Neuron (in vitro differentiated cells): Measurements from ENCODE around the gene RPL35.

Source experiments
- H2AFZ ChIP-seq: one replicate; pipeline ENCODE4 v1.6.1; 2013; ENCODE audit warnings: low read depth, mild to moderate bottlenecking, inconsistent platforms, low read length, moderate library complexity
- H3K27me3 ChIP-seq: one replicate; pipeline ENCODE4 v1.6.1; 2013; ENCODE audit warnings: low read length; ENCODE audit not compliant: insufficient read depth
- H3K36me3 ChIP-seq: one replicate; pipeline ENCODE4 v1.6.1; 2013; ENCODE audit warnings: low read length; ENCODE audit not compliant: insufficient read depth
- H3K4me1 ChIP-seq: one replicate; pipeline ENCODE4 v1.6.1; 2013; ENCODE audit warnings: low read length; ENCODE audit not compliant: insufficient read depth
- H3K4me3 ChIP-seq: 2 replicates; pipeline ENCODE4 v1.5.1; 2013; ENCODE audit warnings: mild to moderate bottlenecking, low read length, moderate library complexity
- H3K9me3 ChIP-seq: one replicate; pipeline ENCODE4 v1.6.1; 2013; ENCODE audit warnings: low read length

RPL35 gene

DNA sequence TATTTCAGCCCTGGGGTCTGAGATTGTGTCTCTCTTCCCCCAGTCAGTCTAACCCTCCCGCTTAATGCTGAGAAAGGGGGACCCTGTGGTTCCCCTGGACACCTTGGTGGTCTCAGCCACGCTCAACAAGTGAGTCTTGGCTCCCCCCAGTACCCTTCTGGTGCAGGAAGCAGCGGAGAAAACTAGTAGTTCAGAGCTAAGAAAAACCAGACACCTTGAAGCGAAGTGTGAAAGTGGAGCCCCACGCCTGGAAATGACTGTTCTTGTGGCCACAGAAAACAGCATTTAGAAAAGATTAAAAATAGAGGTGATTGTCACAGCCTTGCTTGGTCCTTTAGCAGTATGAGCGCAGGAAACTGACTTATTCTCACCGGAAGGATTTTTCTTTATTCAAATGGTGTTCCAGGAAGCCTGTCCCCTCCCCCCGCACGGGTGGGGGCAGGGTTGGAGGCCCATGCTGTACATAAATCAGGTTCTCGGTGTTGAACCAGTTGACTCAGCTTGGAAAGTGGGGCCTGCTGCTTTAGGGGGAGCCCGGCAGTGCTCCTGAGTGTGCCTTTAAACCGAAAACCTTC lies 8.3 kb upstream of the RPL35 start:
- peak overlapping the region; percentile 90 for H3K4me3 ChIP-seq
- H3K4me1 ChIP-seq: peaks cover 24% of the 10 kb centered on the region
- peak overlapping the region; percentile 84 for H2AFZ ChIP-seq
- no peaks in the 10 kb centered on the region for H3K27me3 ChIP-seq
- H3K9me3 ChIP-seq: no peaks in the 10 kb centered on the region
- peaks cover 19% of the 10 kb centered on the region for H3K36me3 ChIP-seq

DNA sequence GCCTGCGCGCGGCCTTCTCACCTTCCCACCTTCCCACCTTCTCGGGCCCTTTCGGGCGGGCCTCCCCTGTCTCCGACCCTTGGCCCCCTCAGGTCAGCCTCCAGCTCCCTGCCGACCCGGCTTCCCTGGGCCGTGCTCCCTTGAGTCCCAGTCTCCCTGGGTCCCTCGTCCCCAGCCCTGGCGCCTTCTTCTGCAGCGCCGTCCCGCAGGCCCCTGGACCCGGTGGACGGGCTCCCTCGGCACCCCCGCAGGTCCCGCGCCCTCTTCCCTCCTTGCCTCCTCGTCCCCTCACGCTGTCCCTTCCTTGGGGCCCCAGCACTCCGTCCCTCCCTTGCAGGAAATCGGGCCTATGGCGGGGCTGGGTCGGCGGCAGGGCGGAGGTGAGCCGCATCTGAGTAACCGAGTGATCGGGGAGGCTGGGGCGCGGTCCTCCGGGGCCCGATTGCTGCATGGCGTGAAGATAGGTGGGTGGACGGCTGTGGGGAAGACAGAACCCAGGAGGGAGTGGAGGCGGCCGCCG lies 7.8 kb upstream of the RPL35 start:
- H3K36me3 ChIP-seq: peaks cover 14% of the 10 kb centered on the region
- H3K4me3 ChIP-seq: peak overlapping the region; percentile 90
- peak overlapping the region; percentile 84 for H2AFZ ChIP-seq
- peaks cover 24% of the 10 kb centered on the region for H3K4me1 ChIP-seq
- H3K9me3 ChIP-seq: no peaks in the 10 kb centered on the region
- H3K27me3 ChIP-seq: no peaks in the 10 kb centered on the region

DNA sequence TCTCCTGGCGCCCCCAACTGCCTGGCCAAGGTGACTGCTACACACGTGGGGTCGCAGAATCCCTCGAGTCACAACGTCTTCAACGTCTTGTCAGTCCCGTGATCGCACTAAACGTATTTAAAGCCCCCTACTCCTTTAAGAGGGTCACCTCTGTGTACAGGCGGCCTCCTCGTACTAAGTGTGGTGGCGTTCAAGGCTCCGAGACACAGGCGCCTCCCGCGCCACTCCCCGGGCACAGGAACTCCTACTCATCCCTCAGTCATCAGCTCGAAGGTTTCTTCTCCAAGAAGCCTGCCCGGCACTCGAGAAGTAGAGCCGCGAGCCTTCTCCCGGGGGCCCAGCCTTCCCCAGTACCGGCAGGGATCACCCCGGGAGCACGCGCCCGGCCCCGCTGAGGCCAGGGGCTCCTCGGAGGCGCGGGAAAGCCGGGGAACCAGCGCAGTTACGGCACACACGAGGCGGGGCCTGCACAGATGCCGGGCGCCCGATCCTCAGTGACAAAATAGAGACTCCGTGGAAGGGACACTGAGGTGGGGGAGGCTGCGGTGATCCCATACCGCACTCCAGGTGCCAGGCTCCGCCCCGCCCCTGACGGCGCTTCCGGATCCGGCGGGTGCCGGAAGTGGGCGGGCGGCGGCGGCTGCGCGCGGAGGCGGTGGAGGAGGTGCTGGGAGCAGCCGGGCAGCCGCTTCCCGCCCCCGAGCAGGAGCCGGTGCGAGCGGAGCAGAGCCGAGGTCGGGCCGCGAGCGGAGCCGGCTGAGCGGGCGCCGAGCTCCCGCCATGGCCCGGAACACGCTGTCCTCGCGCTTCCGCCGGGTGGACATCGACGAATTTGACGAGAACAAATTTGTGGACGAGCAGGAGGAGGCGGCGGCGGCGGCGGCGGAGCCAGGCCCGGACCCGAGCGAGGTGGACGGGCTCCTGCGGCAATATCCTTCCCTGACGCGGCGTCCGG lies 7.0 kb upstream of the RPL35 start:
- Histone ChIP-seq H3K27me3 (no peaks in the 10 kb centered on the region), H3K36me3 (peaks cover 9% of the 10 kb centered on the region), H3K9me3 (no peaks in the 10 kb centered on the region), H3K4me1 (peaks cover 24% of the 10 kb centered on the region), H3K4me3 (peak overlapping the region; percentile 90), H2AFZ (peak overlapping the region; percentile 84)

DNA sequence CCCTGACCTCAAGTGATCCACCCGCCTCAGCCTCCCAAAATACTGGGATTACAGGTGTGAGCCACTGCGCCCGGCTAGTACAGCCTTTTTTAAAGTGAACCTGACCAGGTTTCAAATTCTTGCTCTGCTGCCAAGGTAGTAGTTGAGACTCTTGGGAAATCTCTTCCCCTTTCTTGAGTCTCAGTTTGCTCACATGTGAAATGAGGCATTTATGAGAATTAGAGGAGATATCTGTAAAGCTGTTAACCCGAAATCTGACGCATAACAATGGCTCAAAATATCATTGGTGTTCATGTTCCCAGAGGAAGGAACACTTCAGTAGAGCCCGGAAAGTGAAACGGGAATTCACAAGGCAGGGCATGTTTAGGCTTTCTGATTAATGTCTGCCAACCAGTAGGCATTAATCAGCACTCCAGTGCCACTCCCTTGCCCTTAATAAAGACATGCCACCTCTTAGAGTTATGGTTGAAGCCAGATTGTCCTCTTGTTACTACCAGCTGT lies 1.7 kb upstream of the RPL35 start:
- H3K4me1 ChIP-seq: peaks cover 26% of the 10 kb centered on the region
- no peaks in the 10 kb centered on the region for H3K27me3 ChIP-seq
- H2AFZ ChIP-seq: no peak overlapping the region
- no peak overlapping the region for H3K4me3 ChIP-seq
- H3K9me3 ChIP-seq: no peaks in the 10 kb centered on the region
- H3K36me3 ChIP-seq: peaks cover 26% of the 10 kb centered on the region

DNA sequence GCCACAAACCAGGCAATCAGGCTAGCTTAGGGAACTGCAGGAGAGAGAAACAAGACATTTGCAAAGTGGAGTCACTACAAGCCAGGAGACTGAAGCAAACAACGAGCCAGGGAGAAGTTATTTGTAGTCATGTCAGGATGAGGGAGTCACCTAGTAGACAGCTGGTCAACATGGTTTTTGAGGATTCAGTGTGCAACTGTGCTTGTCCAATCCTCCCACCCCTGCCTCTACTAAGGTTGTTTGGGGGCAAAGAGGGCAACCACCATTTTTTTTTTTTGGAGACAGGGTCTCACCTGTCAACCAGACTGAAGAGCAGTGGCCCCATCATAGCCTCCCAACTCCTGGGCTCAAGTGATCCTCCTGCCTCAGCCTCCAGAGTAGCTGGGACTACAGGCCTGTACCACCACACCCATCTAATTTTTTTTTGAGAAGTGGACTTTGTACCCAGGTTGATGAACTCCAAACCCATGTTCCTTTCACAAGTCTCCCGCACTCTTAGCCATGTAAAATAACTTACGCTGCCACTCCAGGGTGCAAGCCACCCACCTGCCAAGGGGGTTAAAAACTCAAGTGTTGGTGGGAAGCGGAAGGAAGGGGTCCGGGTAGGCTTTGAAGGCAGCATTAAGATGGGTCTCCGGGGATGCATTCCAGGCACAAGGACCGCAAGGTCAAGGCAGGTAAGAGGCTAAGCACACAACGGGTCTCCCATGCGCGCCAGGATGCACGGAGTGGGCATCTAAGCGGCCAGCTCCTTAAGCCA lies 995 bp downstream of the RPL35 start:
- no peak overlapping the region for H2AFZ ChIP-seq
- peaks cover 17% of the 10 kb centered on the region for H3K4me1 ChIP-seq
- H3K4me3 ChIP-seq: peak overlapping the region; percentile 82
- H3K36me3 ChIP-seq: peaks cover 39% of the 10 kb centered on the region
- no peaks in the 10 kb centered on the region for H3K9me3 ChIP-seq
- H3K27me3 ChIP-seq: no peaks in the 10 kb centered on the region

DNA sequence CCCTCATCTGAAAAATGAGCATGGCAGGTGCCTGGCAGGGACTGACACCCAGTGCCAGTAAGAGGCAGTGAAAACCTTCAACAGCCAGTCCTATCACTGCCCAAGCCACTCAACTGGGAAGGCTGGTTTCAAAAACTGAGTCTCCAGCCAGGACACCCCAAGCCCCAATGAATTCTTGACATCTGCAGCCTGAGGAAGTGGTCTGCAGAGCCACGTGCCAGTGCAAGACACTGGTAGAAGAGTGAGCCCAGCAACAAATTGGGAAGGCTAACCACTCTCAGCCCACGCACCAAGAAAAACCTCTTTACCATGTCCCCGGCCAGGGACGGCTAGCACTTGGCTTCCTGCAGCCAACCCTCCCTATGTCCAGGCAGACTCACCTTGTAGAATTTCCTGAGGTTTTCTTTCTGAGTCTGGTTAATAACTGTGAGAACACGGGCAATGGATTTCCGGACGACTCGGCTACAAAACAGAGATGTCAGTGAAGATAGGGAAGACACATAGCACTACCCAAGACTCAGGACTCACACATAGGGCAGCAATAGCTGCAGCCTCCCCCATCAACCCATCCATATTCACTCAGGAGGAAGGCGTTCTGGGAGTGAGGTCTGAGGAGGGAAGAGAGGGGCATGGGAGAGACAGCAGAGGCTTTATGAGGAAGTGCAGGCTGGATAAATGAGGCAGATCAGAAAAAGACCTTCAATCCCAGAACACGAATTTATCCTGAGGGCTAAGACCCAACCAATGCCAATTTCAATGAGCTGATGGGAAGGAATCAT lies 1.8 kb downstream of the RPL35 start:
- Histone ChIP-seq H3K4me1 (peaks cover 17% of the 10 kb centered on the region), H3K9me3 (no peaks in the 10 kb centered on the region), H3K4me3 (peak overlapping the region; percentile 82), H3K27me3 (no peaks in the 10 kb centered on the region), H2AFZ (no peak overlapping the region), H3K36me3 (peaks cover 39% of the 10 kb centered on the region)

DNA sequence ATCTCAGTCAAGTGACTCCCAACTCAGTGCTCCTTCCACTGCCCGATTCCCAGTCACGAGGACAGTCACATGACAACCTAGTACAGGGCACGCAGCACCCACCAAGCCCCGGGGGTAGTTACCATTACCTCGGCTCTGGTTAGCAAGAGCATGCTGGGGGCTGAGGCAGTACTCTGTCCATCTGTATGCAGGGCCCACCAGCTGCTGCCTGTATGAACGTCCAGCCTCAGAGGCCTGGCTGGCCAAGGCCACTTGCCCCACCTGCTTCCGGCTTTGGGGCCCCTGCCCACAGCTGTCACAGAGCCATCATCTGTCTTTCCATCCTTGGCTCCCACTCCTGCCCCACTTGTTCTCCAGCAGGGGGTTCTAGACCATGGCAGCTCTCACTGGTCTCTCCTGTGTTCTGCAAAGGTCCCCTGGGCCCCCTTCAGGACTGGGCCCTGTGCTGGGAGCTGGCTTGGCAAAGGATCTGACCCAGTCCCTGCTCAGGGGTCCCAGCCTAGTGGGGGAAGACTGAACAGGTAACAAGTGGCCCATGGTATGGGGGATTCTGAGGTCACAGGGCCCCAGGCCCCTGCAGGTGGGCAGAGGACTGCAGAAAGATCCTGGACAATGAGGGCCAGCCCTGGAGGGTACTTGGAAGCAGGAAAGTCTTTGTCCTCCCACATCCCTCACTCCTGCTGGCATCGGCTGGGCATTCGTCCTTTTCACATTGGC lies 3.3 kb downstream of the RPL35 start:
- Histone ChIP-seq H3K4me3 (no peak overlapping the region), H3K27me3 (no peaks in the 10 kb centered on the region), H3K9me3 (no peaks in the 10 kb centered on the region), H3K36me3 (peaks cover 39% of the 10 kb centered on the region), H3K4me1 (peaks cover 17% of the 10 kb centered on the region), H2AFZ (no peak overlapping the region)

DNA sequence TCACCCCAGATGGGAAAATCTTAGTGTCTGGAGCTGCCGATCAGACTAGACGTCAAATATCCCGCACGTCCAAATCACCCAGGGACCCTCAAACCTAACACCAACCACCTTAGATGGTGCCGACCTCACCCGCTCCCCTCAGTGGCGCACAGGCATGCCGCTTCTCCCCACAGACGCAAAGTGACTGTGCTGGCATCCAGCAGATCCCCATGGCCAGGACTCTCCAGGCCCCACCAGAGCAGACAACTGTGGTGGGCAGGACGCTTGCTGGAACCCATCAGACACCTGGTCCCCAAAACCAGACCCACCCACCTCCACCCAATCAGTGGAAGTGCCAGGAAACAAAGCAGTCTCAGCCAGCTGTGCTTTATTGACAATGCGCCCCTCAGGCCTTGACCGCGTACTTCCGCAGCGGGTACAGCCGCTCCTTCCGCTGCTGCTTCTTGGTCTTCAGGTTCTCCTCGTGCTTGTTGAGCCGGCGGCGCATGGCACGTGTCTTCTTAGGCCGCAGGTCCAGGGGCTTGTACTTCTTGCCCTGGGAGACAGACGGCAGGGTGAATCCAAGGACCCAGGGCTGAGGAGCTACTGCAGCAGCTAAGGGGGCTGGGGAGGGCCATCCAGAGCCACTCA lies 4.1 kb downstream of the RPL35 start:
- Histone ChIP-seq H2AFZ (no peak overlapping the region), H3K4me1 (peaks cover 20% of the 10 kb centered on the region), H3K36me3 (peaks cover 39% of the 10 kb centered on the region), H3K9me3 (no peaks in the 10 kb centered on the region), H3K4me3 (no peak overlapping the region), H3K27me3 (no peaks in the 10 kb centered on the region)

DNA sequence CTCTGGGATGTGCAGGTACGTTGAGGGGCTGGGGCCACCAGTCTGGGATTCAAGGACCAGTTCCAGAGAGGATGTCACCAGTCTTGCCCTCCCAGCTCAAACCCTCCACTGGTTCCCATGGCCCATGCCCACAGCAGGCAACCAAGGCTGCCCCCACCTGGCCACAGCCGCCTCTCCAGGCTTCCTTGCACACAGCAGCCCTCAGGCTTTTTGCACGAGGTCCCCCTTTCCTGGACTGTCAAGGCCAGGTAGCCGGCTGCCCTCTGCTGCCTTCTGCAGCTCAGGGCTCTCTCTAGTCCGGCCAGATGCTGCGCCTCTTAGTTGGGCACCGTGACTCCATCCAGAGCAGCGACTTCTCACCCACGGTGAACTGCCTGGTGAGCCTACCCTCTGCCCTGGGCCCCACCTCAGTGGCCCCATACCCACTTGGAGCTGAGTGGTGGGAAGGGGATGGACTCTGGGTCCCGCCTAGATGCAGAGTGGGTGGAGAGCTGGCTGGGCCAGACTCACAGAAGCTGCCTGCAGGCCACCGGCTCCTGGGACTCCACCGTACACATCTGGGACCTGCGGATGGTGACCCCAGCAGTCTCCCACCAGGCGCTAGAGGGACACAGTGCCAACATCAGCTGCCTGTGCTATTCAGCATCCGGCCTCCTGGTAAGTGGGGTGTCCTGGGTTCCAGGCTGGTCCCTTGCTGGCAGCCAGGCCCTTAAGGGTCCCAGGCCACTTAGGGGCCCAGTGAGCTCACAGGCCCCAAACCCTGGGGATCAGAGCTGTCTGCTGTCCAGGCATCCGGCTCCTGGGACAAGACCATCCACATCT lies 5.6 kb downstream of the RPL35 start:
- peaks cover 21% of the 10 kb centered on the region for H3K4me1 ChIP-seq
- peaks cover 39% of the 10 kb centered on the region for H3K36me3 ChIP-seq
- H3K27me3 ChIP-seq: no peaks in the 10 kb centered on the region
- H2AFZ ChIP-seq: no peak overlapping the region
- no peaks in the 10 kb centered on the region for H3K9me3 ChIP-seq
- H3K4me3 ChIP-seq: no peak overlapping the region

DNA sequence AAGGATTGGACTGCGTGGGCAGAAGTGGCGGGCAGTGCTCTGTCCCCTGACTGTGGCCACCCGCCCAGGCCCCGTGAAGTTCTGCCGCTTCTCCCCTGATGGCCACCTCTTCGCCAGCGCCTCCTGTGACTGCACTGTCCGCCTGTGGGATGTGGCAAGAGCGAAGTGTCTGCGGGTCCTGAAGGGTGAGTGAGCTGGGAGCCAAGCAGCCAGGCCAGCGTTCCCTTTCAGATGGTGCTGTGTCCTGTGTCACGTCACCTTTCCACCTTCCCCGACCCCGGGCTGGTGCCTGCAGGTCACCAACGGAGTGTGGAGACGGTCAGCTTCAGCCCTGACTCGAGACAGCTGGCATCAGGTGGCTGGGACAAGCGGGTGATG lies 6.2 kb downstream of the RPL35 start:
- Histone ChIP-seq H3K4me1 (peaks cover 15% of the 10 kb centered on the region), H2AFZ (no peak overlapping the region), H3K4me3 (no peak overlapping the region), H3K27me3 (no peaks in the 10 kb centered on the region), H3K9me3 (no peaks in the 10 kb centered on the region), H3K36me3 (peaks cover 35% of the 10 kb centered on the region)

DNA sequence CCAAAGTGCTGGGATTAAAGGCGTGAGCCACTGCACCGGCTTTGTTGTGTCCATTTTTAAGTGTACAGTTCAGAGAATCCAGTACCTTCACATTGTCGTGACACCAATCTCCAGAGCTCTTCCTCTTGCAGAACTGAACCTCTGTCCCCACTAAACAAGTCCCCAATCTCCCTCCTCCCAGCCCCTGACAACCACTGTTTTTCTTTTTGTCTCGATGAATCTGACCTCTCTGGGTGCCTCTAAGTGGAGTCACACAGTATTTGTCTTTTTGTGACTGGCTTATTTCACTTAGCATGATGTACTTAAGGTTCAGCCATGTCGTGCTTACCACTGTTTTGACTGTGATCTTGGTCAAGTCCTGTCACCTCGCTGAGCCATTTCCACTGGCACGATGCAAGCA lies 6.9 kb downstream of the RPL35 start:
- no peak overlapping the region for H2AFZ ChIP-seq
- peaks cover 28% of the 10 kb centered on the region for H3K36me3 ChIP-seq
- H3K4me3 ChIP-seq: no peak overlapping the region
- H3K27me3 ChIP-seq: no peaks in the 10 kb centered on the region
- H3K9me3 ChIP-seq: no peaks in the 10 kb centered on the region
- H3K4me1 ChIP-seq: peaks cover 11% of the 10 kb centered on the region
